Endothelial cell of umbilical vein (primary cell): Measurements from ENCODE around the gene MED12.

ENCODE experiments used
- JUN ChIP-seq: IDR thresholded peaks from 2 replicates; pipeline ENCODE4 v1.6.1; 2011; ENCODE audit warnings: borderline replicate concordance, low read depth; ENCODE audit not compliant: insufficient read length, insufficient read depth
- MYC ChIP-seq: IDR thresholded peaks from one replicate; pipeline ENCODE4 v1.6.1; 2011; ENCODE audit warnings: mild to moderate bottlenecking, low read depth, low read length

- TF ChIP-seq MYC = no peak
- TF ChIP-seq JUN = no peak
Measured at GRCh38 chrX:71085900-71086299, 32.5 kb upstream of the MED12 start.
